Naive thymus-derived CD4-positive, alpha-beta T cell (primary cell): ENCODE measurements around the gene DPP6. TPM values are rescaled to one million over a fixed set of nuclear protein-coding genes. Genes with fewer than 3 reads are reported as not detected.
"Not testable (repeated sequence)": the region's sequence is repeated elsewhere in the genome, so short reads cannot be mapped to it uniquely, and the experiment has no call there.

ENCODE experiments used
- ATAC-seq: fragments of 150-1000 bp; cut with Tn5 transposase; 2 replicates; pipeline ENCODE4 v1.10.0; 2021; ENCODE audit warnings: mild to moderate bottlenecking, moderate library complexity
- CTCF ChIA-PET: fragments of 350-600 bp; sonication (Branson Sonifier 250); formaldehyde crosslinking; loops from one replicate; lab custom pipeline; 2021; ENCODE audit warnings: antibody characterized with exemption; lab: Charles Lee
- POLR2A ChIA-PET: fragments of 350-600 bp; sonication (Branson Sonifier 250); formaldehyde crosslinking; loops from one replicate; lab custom pipeline; 2021; ENCODE audit warnings: antibody characterized with exemption, inconsistent platforms; lab: Charles Lee
- DNase-seq, 9 donors: peaks; one replicate each; pipeline versions ENCODE4 v3.0.0 to v3.0.0-alpha.2; 2020 to 2022; ENCODE audit warnings: mixed read lengths in 1 of 9
- H3K27ac ChIP-seq: one replicate; pipeline ENCODE4 v1.7.0; 2013; ENCODE audit warnings: mild to moderate bottlenecking, low read depth, low read length, moderate library complexity
- H3K27me3 ChIP-seq, 2 donors: one replicate each; pipeline ENCODE4 v1.7.0; 2013; ENCODE audit warnings: low read length in 2 of 2, mild to moderate bottlenecking in 2 of 2, moderate library complexity in 2 of 2; ENCODE audit not compliant: control insufficient read depth in 2 of 2, insufficient read depth in 2 of 2
- H3K36me3 ChIP-seq, 3 experiments: 1 replicate in 2 of 3; 2 replicates in 1 of 3; pipeline ENCODE4 v1.7.0; 2013; ENCODE audit warnings: low read length in 3 of 3, mild to moderate bottlenecking in 3 of 3, moderate library complexity in 1 of 3; ENCODE audit not compliant: insufficient read depth in 3 of 3, control insufficient read depth in 2 of 3
- H3K4me1 ChIP-seq, 2 donors: one replicate each; pipeline ENCODE4 v1.7.0; 2013; ENCODE audit warnings: low read length in 2 of 2, mild to moderate bottlenecking in 2 of 2, moderate library complexity in 1 of 2; ENCODE audit not compliant: control insufficient read depth in 2 of 2, insufficient read depth in 2 of 2
- H3K4me3 ChIP-seq: 2 replicates; pipeline ENCODE4 v1.7.0; 2013; ENCODE audit warnings: mild to moderate bottlenecking, low read length
- H3K9me3 ChIP-seq, 3 experiments: 1 replicate in 2 of 3; 2 replicates in 1 of 3; pipeline ENCODE4 v1.7.0; 2013; ENCODE audit warnings: low read length in 3 of 3; ENCODE audit not compliant: control insufficient read depth in 2 of 3
- H3K27ac Mint-ChIP-seq, 9 donors: one replicate each; pipeline ENCODE4 v1.8.0; 2020 to 2022; ENCODE audit warnings: mixed read lengths in 9 of 9, mild to moderate bottlenecking in 8 of 9, moderate library complexity in 5 of 9, inconsistent platforms in 2 of 9
- H3K27me3 Mint-ChIP-seq, 5 donors: one replicate each; pipeline ENCODE4 v1.8.0; 2021 to 2022; ENCODE audit warnings: mixed read lengths in 5 of 5, mild to moderate bottlenecking in 1 of 5
- H3K36me3 Mint-ChIP-seq, 5 donors: one replicate each; pipeline ENCODE4 v1.8.0; 2020 to 2022; ENCODE audit warnings: mixed read lengths in 5 of 5, mild to moderate bottlenecking in 3 of 5, inconsistent platforms in 1 of 5
- H3K4me1 Mint-ChIP-seq, 7 donors: one replicate each; pipeline ENCODE4 v1.8.0; 2020 to 2022; ENCODE audit warnings: mixed read lengths in 7 of 7, mild to moderate bottlenecking in 3 of 7, inconsistent platforms in 1 of 7
- H3K4me3 Mint-ChIP-seq, 10 donors: one replicate each; pipeline ENCODE4 v1.8.0; 2020 to 2022; ENCODE audit warnings: mild to moderate bottlenecking in 10 of 10, mixed read lengths in 10 of 10, moderate library complexity in 6 of 10, inconsistent platforms in 2 of 10
- H3K9me3 Mint-ChIP-seq, 11 donors: one replicate each; pipeline ENCODE4 v1.8.0; 2020 to 2022; ENCODE audit warnings: mixed read lengths in 11 of 11, mild to moderate bottlenecking in 4 of 11, inconsistent platforms in 1 of 11, moderate library complexity in 1 of 11
- intact Hi-C, 2 donors: fragments of 100-400 bp; cut with micrococcal nuclease; formaldehyde crosslinking; loops; one replicate each; pipeline ENCODE4 v1.15.1; 2023
- polyA plus RNA-seq, 2 donors: library from polyadenylated mRNA; unstranded; fragments of 300-500 nt; fragmentation: Illumina TruSeq; gene quantifications; one replicate each; pipeline ENCODE4 v1.2.3, GENCODE V29; 2021
- total RNA-seq, 6 experiments: library from RNA in 5 of 6; stranded (reverse) in 5 of 6; gene quantifications; 1 replicate in 5 of 6; 2 replicates in 1 of 6; pipeline ENCODE4 v1.2.3 and lab custom pipeline; 2021 to 2026

Gene DPP6
- total and polyA plus RNA-seq, 7 experiments from 2014 or later: not detected

DNA sequence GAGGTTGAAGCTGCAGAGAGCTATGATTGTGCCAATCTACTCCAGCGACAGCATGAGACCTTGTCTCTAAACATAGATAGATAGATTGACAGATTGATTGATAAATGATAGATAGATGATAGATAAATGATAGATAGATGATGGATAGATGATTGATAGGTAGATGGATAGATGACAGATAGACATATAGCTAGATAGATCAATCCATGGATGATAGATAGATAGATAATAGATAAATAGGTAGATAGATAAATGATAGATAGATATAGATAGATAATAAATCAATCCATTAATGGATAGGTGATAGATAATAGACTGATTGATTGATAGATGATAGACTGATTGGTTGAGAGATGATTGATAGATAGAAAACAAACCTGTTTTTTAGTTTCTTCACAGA is 601.1 kb downstream of the DPP6 start:
- DNase-seq: no peak
- no peaks in the 10 kb centered on the region for H3K4me1 Mint-ChIP-seq
- H3K27me3 Mint-ChIP-seq: no peaks in the 10 kb centered on the region
- no peak overlapping the region for H3K4me3 Mint-ChIP-seq
- H3K9me3 Mint-ChIP-seq: peaks cover 0 to 27% (median 13%) of the 10 kb centered on the region in 11 donors
- Histone ChIP-seq H3K9me3 (peaks cover 0 to 10% (median 0%) of the 10 kb centered on the region in 3 experiments), H3K27ac (no peak overlapping the region), H3K36me3 (no peaks in the 10 kb centered on the region), H3K4me1 (no peaks in the 10 kb centered on the region), H3K27me3 (no peaks in the 10 kb centered on the region), H3K4me3 (no peak overlapping the region)
- ChIA-PET POLR2A (no interaction called here), CTCF (interaction anchor here (0.6 kb wide), 1 partner anchor 16 kb away, joined by 3 read pairs; no protein-coding TSS in a partner anchor)
- intact Hi-C loops: no loop called here
- no peak for ATAC-seq
- peaks cover 0 to 2% (median 0%) of the 10 kb centered on the region in 5 donors for H3K36me3 Mint-ChIP-seq
- no peak overlapping the region for H3K27ac Mint-ChIP-seq

- Mint-ChIP-seq H3K4me3 (no peak overlapping the region), H3K27me3 (no peaks in the 10 kb centered on the region), H3K36me3 (peaks cover 0 to 3% (median 0%) of the 10 kb centered on the region in 5 donors), H3K4me1 (no peaks in the 10 kb centered on the region), H3K9me3 (peaks cover 0 to 31% (median 18%) of the 10 kb centered on the region in 11 donors), H3K27ac (no peak overlapping the region)
- Histone ChIP-seq H3K36me3 (no peaks in the 10 kb centered on the region), H3K27ac (no peak overlapping the region), H3K4me3 (no peak overlapping the region), H3K9me3 (peaks cover 0 to 13% (median 0%) of the 10 kb centered on the region in 3 experiments), H3K4me1 (no peaks in the 10 kb centered on the region), H3K27me3 (no peaks in the 10 kb centered on the region)
- no peak for DNase-seq
- ChIA-PET CTCF (no interaction called here), POLR2A (no interaction called here)
- intact Hi-C loops: no loop called here
- ATAC-seq: no peak
These were observed 604.4 kb downstream of the DPP6 start for GRCh38 chr7:154656618-154657017.

DNA sequence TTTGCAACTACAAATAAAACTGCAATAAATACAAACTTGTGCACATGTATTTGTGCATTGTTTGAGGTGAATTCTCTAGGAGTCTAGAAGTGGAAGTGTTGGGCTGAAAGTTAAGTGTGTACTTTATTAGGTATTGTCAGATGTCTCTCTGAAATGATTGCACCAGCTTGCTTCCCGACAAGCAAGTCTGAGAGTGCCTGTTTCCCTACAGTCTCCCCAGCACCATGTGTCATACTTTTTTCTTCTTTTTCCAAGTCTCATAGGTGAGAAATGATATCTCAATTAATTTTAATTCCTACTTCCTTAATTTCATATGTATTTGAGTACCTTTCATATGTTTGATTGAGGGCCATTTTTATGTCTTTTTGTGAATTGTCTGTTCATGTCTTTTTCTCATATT is 614.6 kb downstream of the DPP6 start:
- ChIA-PET CTCF (no interaction called here), POLR2A (no interaction called here)
- Mint-ChIP-seq H3K27ac (no peak overlapping the region), H3K4me3 (no peak overlapping the region), H3K27me3 (no peaks in the 10 kb centered on the region), H3K36me3 (no peaks in the 10 kb centered on the region), H3K4me1 (no peaks in the 10 kb centered on the region), H3K9me3 (peaks cover 0 to 44% (median 17%) of the 10 kb centered on the region in 11 donors)
- no peaks in the 10 kb centered on the region for H3K27me3 ChIP-seq
- no peak overlapping the region for H3K4me3 ChIP-seq
- intact Hi-C loops: no loop called here
- H3K4me1 ChIP-seq: no peaks in the 10 kb centered on the region
- ATAC-seq (no peak), DNase-seq (no peak)
- H3K9me3 ChIP-seq: peaks cover 0 to 5% (median 3%) of the 10 kb centered on the region in 3 experiments
- no peaks in the 10 kb centered on the region for H3K36me3 ChIP-seq
- H3K27ac ChIP-seq: no peak overlapping the region

GRCh38 chr7:154672659-154673415 is 620.6 kb downstream of the DPP6 start:
- Histone ChIP-seq H3K27ac (no peak overlapping the region), H3K27me3 (no peaks in the 10 kb centered on the region), H3K9me3 (peaks cover 0 to 4% (median 0%) of the 10 kb centered on the region in 3 experiments), H3K4me3 (no peak overlapping the region), H3K36me3 (no peaks in the 10 kb centered on the region), H3K4me1 (no peaks in the 10 kb centered on the region)
- intact Hi-C loops: no loop called here
- ChIA-PET CTCF (no interaction called here), POLR2A (no interaction called here)
- DNase-seq (no peak), ATAC-seq (no peak)
- Mint-ChIP-seq H3K36me3 (no peaks in the 10 kb centered on the region), H3K4me3 (no peak overlapping the region), H3K27ac (no peak overlapping the region), H3K27me3 (peaks cover 0 to 15% (median 0%) of the 10 kb centered on the region in 5 donors), H3K4me1 (no peaks in the 10 kb centered on the region), H3K9me3 (peaks cover 0 to 22% (median 5%) of the 10 kb centered on the region in 11 donors)

GRCh38 chr7:154674191-154674590 is 622.0 kb downstream of the DPP6 start:
- Histone ChIP-seq H3K9me3 (peaks cover 0 to 4% (median 0%) of the 10 kb centered on the region in 3 experiments), H3K27me3 (no peaks in the 10 kb centered on the region), H3K4me1 (no peaks in the 10 kb centered on the region), H3K27ac (no peak overlapping the region), H3K36me3 (no peaks in the 10 kb centered on the region), H3K4me3 (no peak overlapping the region)
- no peak for ATAC-seq
- Mint-ChIP-seq H3K4me3 (no peak overlapping the region), H3K4me1 (no peaks in the 10 kb centered on the region), H3K36me3 (no peaks in the 10 kb centered on the region), H3K9me3 (peaks cover 0 to 17% (median 6%) of the 10 kb centered on the region in 11 donors), H3K27me3 (peaks cover 0 to 15% (median 0%) of the 10 kb centered on the region in 5 donors), H3K27ac (no peak overlapping the region)
- no peak for DNase-seq
- intact Hi-C loops: no loop called here
- ChIA-PET CTCF (no interaction called here), POLR2A (no interaction called here)

GRCh38 chr7:154675560-154675959 is 623.4 kb downstream of the DPP6 start:
- peaks cover 0 to 15% (median 0%) of the 10 kb centered on the region in 5 donors for H3K27me3 Mint-ChIP-seq
- no peaks in the 10 kb centered on the region for H3K36me3 Mint-ChIP-seq
- H3K27me3 ChIP-seq: no peaks in the 10 kb centered on the region
- H3K27ac Mint-ChIP-seq: no peak overlapping the region
- no peaks in the 10 kb centered on the region for H3K4me1 ChIP-seq
- H3K4me3 Mint-ChIP-seq: no peak overlapping the region
- no peaks in the 10 kb centered on the region for H3K36me3 ChIP-seq
- H3K9me3 Mint-ChIP-seq: peaks cover 0 to 15% (median 5%) of the 10 kb centered on the region in 11 donors
- no peak overlapping the region for H3K4me3 ChIP-seq
- CTCF ChIA-PET: interaction anchor here (0.6 kb wide), 1 partner anchor 1593 kb away, joined by 3 read pairs; no protein-coding TSS in a partner anchor
- ATAC-seq (no peak), DNase-seq (no peak)
- no peaks in the 10 kb centered on the region for H3K4me1 Mint-ChIP-seq
- peaks cover 0 to 4% (median 0%) of the 10 kb centered on the region in 3 experiments for H3K9me3 ChIP-seq
- intact Hi-C loops: no loop called here
- H3K27ac ChIP-seq: no peak overlapping the region
- POLR2A ChIA-PET: no interaction called here

DNA sequence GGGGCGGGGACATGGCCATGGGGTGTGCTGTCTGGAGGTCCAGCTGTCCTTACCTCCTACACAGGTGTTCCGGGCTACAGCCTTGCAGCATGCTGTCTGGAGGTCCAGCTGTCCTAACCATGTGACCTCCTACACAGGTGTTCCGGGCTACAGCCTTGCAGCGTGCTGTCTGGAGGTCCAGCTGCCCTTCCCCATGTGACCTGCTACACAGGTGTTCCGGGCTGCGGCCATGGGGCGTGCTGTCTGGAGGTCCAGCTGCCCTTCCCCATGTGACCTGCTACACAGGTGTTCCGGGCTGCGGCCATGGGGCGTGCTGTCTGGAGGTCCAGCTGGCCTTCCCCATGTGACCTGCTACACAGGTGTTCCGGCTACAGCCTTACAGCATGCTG is 623.8 kb downstream of the DPP6 start:
- POLR2A ChIA-PET, H3K9me3 ChIP-seq, H3K4me1 Mint-ChIP-seq, H3K4me3 Mint-ChIP-seq, H3K27ac Mint-ChIP-seq, intact Hi-C loops, CTCF ChIA-PET, ATAC-seq, H3K36me3 ChIP-seq, H3K36me3 Mint-ChIP-seq, H3K4me3 ChIP-seq, H3K4me1 ChIP-seq, DNase-seq, H3K27ac ChIP-seq, H3K27me3 ChIP-seq: not testable (repeated sequence)
- H3K27me3 Mint-ChIP-seq: peaks cover 0 to 15% (median 0%) of the 10 kb centered on the region in 5 donors
- H3K9me3 Mint-ChIP-seq: peaks cover 0 to 15% (median 5%) of the 10 kb centered on the region in 11 donors
